K562 (cell line): ENCODE measurements around the gene RNF150.

Experiments used
- ARHGAP35 ChIP-seq: fragments of 450-650 bp; IDR thresholded peaks from 2 replicates; pipeline ENCODE4 v1.6.1; 2018; ENCODE audit not compliant: partially characterized antibody
- CEBPG ChIP-seq, 3 experiments: fragments of 200-800 bp in 1 of 3; sonication (Bioruptor generic) in 1 of 3; sonication (generic) in 1 of 3; formaldehyde crosslinking in 1 of 3; IDR thresholded peaks in 2 of 3; conservative IDR thresholded peaks in 1 of 3; 2 replicates each; pipeline versions ENCODE4 v1.6.1 to v1.8.0; 2016 to 2022; ENCODE audit warnings: missing compliant biosample characterization in 2 of 3, missing genetic modification characterization in 2 of 3, mild to moderate bottlenecking in 1 of 3, missing genetic modification reagents in 1 of 3
- ERF ChIP-seq: fragments of 450-650 bp; formaldehyde crosslinking; IDR thresholded peaks from 2 replicates; pipeline ENCODE4 v1.4.0; 2020; ENCODE audit warnings: mild to moderate bottlenecking, mixed read lengths
- GABPA ChIP-seq: fragments of 200-800 bp; sonication (Bioruptor generic); conservative IDR thresholded peaks from 2 replicates; pipeline ENCODE4 v1.6.1; 2016; ENCODE audit warnings: low read depth, missing genetic modification characterization, missing compliant biosample characterization
- TF ChIP-seq, protein P1 (sequence below), 3 experiments: IDR thresholded peaks in 2 of 3; conservative IDR thresholded peaks in 1 of 3; 2 replicates each; pipeline ENCODE4 v1.5.1; 2011 to 2012; ENCODE audit warnings: low read length in 3 of 3, mild to moderate bottlenecking in 3 of 3, control low read depth in 2 of 3, improper control_type of control experiment in 1 of 3, inconsistent platforms in 1 of 3, low read depth in 1 of 3, mixed read lengths in 1 of 3, moderate library complexity in 1 of 3; ENCODE audit not compliant: insufficient read depth in 2 of 3
- TF ChIP-seq, protein P2 (sequence below): fragments of 450-650 bp; IDR thresholded peaks from 2 replicates; pipeline ENCODE4 v1.6.1; 2017; ENCODE audit warnings: mild to moderate bottlenecking, moderate library complexity
- TF ChIP-seq, protein P3 (sequence below): fragments of 200-400 bp; formaldehyde crosslinking; IDR thresholded peaks from 2 replicates; pipeline ENCODE4 v1.6.1; 2017; ENCODE audit warnings: mild to moderate bottlenecking, low read depth, low read length, moderate library complexity
- TF ChIP-seq, protein P4 (sequence below): sonication (generic); formaldehyde crosslinking; IDR thresholded peaks from 2 replicates; pipeline ENCODE4 v1.9.0; 2022; ENCODE audit warnings: mild to moderate bottlenecking, missing genetic modification reagents
- TF ChIP-seq, protein P5 (sequence below), 2 experiments: fragments of 450-650 bp in 1 of 2; IDR thresholded peaks; 2 replicates each; pipeline ENCODE4 v1.6.1; 2011 to 2017; ENCODE audit warnings: low read depth in 2 of 2, antibody characterized with exemption in 1 of 2, borderline replicate concordance in 1 of 2, low read length in 1 of 2, mild to moderate bottlenecking in 1 of 2, mixed read lengths in 1 of 2; ENCODE audit not compliant: control insufficient read depth in 1 of 2

DNA sequence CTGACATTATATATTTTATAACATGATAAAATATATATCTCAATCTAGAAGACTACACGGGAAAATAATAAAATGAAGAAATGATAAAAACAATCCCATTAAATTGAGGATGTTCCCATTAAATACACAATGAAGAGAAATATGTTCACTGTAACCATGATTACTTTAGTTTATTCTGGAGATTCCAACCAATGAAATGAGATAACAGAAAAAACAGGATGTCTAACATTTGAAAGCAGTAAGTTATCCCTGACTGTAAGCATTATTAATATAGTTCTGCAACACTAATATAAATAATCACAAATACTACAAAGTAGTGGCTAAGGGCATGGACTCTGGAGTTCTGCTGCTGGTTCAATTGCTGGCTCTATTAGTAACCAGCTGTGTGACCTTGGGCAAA, 169.4 kb downstream of the RNF150 start:
- TF ChIP-seq ARHGAP35 (no peak), ERF (no peak), GABPA (tag) (no peak), CEBPG (CRISPR knock-in tag; IDR thresholded peaks at IDR 0.05) (no peak), CEBPG (tag; conservative IDR thresholded peaks at IDR 0.05 in 1 of 2, IDR thresholded peaks at IDR 0.05 in 1 of 2) (no peak)
- TF ChIP-seq, protein P1, sequence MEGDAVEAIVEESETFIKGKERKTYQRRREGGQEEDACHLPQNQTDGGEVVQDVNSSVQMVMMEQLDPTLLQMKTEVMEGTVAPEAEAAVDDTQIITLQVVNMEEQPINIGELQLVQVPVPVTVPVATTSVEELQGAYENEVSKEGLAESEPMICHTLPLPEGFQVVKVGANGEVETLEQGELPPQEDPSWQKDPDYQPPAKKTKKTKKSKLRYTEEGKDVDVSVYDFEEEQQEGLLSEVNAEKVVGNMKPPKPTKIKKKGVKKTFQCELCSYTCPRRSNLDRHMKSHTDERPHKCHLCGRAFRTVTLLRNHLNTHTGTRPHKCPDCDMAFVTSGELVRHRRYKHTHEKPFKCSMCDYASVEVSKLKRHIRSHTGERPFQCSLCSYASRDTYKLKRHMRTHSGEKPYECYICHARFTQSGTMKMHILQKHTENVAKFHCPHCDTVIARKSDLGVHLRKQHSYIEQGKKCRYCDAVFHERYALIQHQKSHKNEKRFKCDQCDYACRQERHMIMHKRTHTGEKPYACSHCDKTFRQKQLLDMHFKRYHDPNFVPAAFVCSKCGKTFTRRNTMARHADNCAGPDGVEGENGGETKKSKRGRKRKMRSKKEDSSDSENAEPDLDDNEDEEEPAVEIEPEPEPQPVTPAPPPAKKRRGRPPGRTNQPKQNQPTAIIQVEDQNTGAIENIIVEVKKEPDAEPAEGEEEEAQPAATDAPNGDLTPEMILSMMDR (IDR thresholded peaks at IDR 0.05 in 2 of 3, conservative IDR thresholded peaks at IDR 0.05 in 1 of 3; ENCODE audit: insufficient read depth in 2 of 3, low read depth in 1 of 3, low read length in 3 of 3), result no peak
- TF ChIP-seq, protein P2, sequence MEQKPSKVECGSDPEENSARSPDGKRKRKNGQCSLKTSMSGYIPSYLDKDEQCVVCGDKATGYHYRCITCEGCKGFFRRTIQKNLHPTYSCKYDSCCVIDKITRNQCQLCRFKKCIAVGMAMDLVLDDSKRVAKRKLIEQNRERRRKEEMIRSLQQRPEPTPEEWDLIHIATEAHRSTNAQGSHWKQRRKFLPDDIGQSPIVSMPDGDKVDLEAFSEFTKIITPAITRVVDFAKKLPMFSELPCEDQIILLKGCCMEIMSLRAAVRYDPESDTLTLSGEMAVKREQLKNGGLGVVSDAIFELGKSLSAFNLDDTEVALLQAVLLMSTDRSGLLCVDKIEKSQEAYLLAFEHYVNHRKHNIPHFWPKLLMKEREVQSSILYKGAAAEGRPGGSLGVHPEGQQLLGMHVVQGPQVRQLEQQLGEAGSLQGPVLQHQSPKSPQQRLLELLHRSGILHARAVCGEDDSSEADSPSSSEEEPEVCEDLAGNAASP, result no peak
- TF ChIP-seq, protein P3, sequence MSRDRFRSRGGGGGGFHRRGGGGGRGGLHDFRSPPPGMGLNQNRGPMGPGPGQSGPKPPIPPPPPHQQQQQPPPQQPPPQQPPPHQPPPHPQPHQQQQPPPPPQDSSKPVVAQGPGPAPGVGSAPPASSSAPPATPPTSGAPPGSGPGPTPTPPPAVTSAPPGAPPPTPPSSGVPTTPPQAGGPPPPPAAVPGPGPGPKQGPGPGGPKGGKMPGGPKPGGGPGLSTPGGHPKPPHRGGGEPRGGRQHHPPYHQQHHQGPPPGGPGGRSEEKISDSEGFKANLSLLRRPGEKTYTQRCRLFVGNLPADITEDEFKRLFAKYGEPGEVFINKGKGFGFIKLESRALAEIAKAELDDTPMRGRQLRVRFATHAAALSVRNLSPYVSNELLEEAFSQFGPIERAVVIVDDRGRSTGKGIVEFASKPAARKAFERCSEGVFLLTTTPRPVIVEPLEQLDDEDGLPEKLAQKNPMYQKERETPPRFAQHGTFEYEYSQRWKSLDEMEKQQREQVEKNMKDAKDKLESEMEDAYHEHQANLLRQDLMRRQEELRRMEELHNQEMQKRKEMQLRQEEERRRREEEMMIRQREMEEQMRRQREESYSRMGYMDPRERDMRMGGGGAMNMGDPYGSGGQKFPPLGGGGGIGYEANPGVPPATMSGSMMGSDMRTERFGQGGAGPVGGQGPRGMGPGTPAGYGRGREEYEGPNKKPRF, result no peak
- TF ChIP-seq, protein P4, sequence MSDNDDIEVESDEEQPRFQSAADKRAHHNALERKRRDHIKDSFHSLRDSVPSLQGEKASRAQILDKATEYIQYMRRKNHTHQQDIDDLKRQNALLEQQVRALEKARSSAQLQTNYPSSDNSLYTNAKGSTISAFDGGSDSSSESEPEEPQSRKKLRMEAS (CRISPR knock-in tag), result no peak
- TF ChIP-seq, protein P5, sequence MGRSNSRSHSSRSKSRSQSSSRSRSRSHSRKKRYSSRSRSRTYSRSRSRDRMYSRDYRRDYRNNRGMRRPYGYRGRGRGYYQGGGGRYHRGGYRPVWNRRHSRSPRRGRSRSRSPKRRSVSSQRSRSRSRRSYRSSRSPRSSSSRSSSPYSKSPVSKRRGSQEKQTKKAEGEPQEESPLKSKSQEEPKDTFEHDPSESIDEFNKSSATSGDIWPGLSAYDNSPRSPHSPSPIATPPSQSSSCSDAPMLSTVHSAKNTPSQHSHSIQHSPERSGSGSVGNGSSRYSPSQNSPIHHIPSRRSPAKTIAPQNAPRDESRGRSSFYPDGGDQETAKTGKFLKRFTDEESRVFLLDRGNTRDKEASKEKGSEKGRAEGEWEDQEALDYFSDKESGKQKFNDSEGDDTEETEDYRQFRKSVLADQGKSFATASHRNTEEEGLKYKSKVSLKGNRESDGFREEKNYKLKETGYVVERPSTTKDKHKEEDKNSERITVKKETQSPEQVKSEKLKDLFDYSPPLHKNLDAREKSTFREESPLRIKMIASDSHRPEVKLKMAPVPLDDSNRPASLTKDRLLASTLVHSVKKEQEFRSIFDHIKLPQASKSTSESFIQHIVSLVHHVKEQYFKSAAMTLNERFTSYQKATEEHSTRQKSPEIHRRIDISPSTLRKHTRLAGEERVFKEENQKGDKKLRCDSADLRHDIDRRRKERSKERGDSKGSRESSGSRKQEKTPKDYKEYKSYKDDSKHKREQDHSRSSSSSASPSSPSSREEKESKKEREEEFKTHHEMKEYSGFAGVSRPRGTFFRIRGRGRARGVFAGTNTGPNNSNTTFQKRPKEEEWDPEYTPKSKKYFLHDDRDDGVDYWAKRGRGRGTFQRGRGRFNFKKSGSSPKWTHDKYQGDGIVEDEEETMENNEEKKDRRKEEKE (IDR thresholded peaks at IDR 0.05; ENCODE audit: borderline replicate concordance in 1 of 2, control insufficient read depth in 1 of 2, low read depth in 2 of 2, low read length in 1 of 2), result no peak
